VCaP (cell line): Measurements from ENCODE around the gene TRIM32.
A peak's percentile ranks its signal among the peaks of the same experiment; 100 is the strongest.

Source experiments
- H3K27ac ChIP-seq: fragments of 450-650 bp; 2 replicates; pipeline ENCODE4 v1.5.1; 2017
- CTCF ChIP-seq: fragments of 450-650 bp; conservative IDR thresholded peaks from 2 replicates; pipeline ENCODE4 v1.5.1; 2017; ENCODE audit warnings: mild to moderate bottlenecking, moderate library complexity

TRIM32 gene

DNA sequence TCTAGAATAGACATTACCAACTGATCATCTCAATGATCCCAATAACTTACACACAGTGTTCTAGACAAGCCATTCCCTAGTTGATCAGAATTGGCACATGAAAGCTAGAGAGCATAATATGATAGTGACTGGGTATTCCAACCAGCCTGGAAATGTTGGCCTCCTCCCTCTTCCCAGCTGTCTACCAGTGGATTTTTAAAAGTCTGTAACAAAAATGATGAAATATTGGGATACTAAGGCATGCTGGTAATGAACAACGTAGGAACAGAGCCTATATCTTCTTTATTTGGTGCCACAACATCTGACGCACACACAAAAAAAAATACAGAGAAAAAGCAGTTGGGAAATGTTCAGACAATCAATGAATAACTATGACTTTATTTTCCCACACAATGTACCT, 34.8 kb downstream of the TRIM32 start:
- no peak for TF ChIP-seq CTCF
- H3K27ac ChIP-seq = no peak overlapping the region

DNA sequence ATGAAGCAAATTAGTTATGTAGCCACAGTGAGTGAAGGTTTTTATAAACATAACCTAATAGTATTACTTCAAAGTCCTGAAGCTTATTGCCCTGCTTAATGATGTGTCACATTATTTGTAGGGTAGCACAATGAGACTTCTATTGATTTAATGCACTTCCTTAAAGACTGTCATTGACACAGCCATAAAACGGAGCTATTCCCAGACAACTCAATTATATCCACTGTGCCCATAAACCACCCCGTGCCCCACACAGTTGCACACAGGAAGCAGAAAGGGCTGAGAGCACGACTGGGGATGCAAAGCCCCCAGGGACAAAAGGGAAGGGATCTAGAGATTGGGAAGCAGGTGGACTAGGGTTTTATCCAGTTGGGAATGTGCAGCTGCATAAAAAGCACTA, 37.0 kb downstream of the TRIM32 start:
- no peak for TF ChIP-seq CTCF
- no peak overlapping the region for H3K27ac ChIP-seq

GRCh38 chr9:116726602-116727001, 39.5 kb downstream of the TRIM32 start:
- TF ChIP-seq CTCF = no peak
- no peak overlapping the region for H3K27ac ChIP-seq

- no peak overlapping the region for H3K27ac ChIP-seq
- TF ChIP-seq CTCF = no peak
These were observed 46.0 kb downstream of the TRIM32 start for GRCh38 chr9:116733010-116733641.

GRCh38 chr9:116736399-116737151, 49.5 kb downstream of the TRIM32 start:
- no peak for TF ChIP-seq CTCF
- no peak overlapping the region for H3K27ac ChIP-seq

GRCh38 chr9:116737152-116737546, 50.0 kb downstream of the TRIM32 start:
- no peak overlapping the region for H3K27ac ChIP-seq
- peak; percentile 99 for TF ChIP-seq CTCF

- TF ChIP-seq CTCF = no peak
- no peak overlapping the region for H3K27ac ChIP-seq
These were observed 54.1 kb downstream of the TRIM32 start for GRCh38 chr9:116741086-116741740.
